HFFc6 (cell line): ENCODE results near the gene INPP1. TPM values are rescaled to one million over a fixed set of nuclear protein-coding genes. Genes with fewer than 3 reads are reported as not detected.
A peak's percentile ranks its signal among the peaks of the same experiment; 100 is the strongest.

Experiments used
- DNase-seq: peaks from one replicate; pipeline ENCODE4 v3.0.0-alpha.2; 2018
- H3K27ac Mint-ChIP-seq: 2 replicates; pipeline ENCODE4 v1.8.0; 2020; ENCODE audit warnings: mild to moderate bottlenecking, mixed read lengths
- H3K27me3 Mint-ChIP-seq: 2 replicates; pipeline ENCODE4 v1.8.0; 2021; ENCODE audit warnings: mild to moderate bottlenecking, moderate library complexity, mixed read lengths; ENCODE audit not compliant: insufficient read depth
- H3K36me3 Mint-ChIP-seq: 2 replicates; pipeline ENCODE4 v1.8.0; 2021; ENCODE audit warnings: low read depth, mixed read lengths
- H3K4me1 Mint-ChIP-seq: 2 replicates; pipeline ENCODE4 v1.8.0; 2020; ENCODE audit warnings: low read depth, mixed read lengths
- H3K4me3 Mint-ChIP-seq: 2 replicates; pipeline ENCODE4 v1.8.0; 2020; ENCODE audit warnings: mild to moderate bottlenecking, moderate library complexity, mixed read lengths
- H3K9me3 Mint-ChIP-seq: 2 replicates; pipeline ENCODE4 v1.8.0; 2020; ENCODE audit warnings: mild to moderate bottlenecking, mixed read lengths
- total RNA-seq, 6 experiments: library from RNA; stranded (reverse); fragmentation: NEBNext Ultra II Directional; extraction: Animal tissue kit (Norgen Biotek cat#: 25700); gene quantifications; 2 replicates in 1 of 6; 3 replicates in 5 of 6; pipeline ENCODE4 v1.2.3, GENCODE V29; 2021
- TF ChIP-seq, protein P1 (sequence below): fragments of 200-600 bp; sonication (generic); IDR thresholded peaks from 2 replicates; pipeline ENCODE4 v1.5.0; 2021; ENCODE audit warnings: antibody characterized with exemption, mild to moderate bottlenecking

The INPP1 gene
- total RNA-seq, 6 experiments from 2014 or later: 13.6 to 16.2 (median 15.7) TPM

DNA sequence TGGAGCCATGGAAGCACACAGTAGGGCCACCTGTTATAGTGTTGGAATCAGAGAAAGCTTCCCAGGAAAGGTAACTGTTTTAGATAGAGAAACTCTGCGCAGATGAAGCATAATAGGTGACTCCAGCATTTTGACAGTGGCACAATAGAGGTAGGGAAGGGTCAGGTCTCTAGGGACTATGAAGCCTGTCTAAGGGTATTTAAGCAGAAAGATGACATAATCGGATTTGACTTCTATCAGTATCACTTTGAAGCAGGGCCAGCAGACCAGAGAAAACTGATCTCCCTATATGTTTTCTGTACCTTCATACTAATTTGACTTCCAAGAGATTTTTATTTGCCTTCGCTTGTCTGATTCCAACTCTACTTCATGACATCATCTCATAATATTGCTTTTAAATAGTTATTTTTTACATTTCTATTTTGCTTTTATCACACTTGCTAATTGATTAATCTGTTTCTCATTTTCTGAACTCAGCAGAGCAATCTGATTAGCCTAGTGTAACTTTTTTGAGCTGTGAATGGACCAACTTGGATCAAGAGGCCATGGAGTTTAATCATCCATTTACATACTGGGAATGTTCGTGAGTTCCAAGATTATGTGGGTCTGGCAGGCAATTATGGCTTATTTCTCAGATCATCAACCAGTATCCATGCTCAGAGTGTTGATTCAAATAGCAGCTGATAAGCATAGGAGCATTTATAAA, 15.4 kb upstream of the INPP1 start:
- Mint-ChIP-seq H3K36me3 (no peaks in the 10 kb centered on the region), H3K9me3 (no peaks in the 10 kb centered on the region), H3K27me3 (peaks cover 2% of the 10 kb centered on the region), H3K4me3 (no peak overlapping the region), H3K27ac (no peak overlapping the region), H3K4me1 (0 out of 2 replicates have a peak, but pooled peaks cover 5% of the 10 kb centered on the region)
- no peak for DNase-seq
- TF ChIP-seq, protein P1, sequence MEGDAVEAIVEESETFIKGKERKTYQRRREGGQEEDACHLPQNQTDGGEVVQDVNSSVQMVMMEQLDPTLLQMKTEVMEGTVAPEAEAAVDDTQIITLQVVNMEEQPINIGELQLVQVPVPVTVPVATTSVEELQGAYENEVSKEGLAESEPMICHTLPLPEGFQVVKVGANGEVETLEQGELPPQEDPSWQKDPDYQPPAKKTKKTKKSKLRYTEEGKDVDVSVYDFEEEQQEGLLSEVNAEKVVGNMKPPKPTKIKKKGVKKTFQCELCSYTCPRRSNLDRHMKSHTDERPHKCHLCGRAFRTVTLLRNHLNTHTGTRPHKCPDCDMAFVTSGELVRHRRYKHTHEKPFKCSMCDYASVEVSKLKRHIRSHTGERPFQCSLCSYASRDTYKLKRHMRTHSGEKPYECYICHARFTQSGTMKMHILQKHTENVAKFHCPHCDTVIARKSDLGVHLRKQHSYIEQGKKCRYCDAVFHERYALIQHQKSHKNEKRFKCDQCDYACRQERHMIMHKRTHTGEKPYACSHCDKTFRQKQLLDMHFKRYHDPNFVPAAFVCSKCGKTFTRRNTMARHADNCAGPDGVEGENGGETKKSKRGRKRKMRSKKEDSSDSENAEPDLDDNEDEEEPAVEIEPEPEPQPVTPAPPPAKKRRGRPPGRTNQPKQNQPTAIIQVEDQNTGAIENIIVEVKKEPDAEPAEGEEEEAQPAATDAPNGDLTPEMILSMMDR: no peak

- no peaks in the 10 kb centered on the region for H3K9me3 Mint-ChIP-seq
- 0 out of 2 replicates have a peak, but pooled peaks cover 5% of the 10 kb centered on the region for H3K4me1 Mint-ChIP-seq
- DNase-seq: no peak
- no peaks in the 10 kb centered on the region for H3K36me3 Mint-ChIP-seq
- H3K27me3 Mint-ChIP-seq: peaks cover 2% of the 10 kb centered on the region
- H3K27ac Mint-ChIP-seq: no peak overlapping the region
- H3K4me3 Mint-ChIP-seq: no peak overlapping the region
- TF ChIP-seq, protein P1: peak; percentile 61
Observed at GRCh38 chr2:190328573-190329147, 14.7 kb upstream of the INPP1 start.

DNA sequence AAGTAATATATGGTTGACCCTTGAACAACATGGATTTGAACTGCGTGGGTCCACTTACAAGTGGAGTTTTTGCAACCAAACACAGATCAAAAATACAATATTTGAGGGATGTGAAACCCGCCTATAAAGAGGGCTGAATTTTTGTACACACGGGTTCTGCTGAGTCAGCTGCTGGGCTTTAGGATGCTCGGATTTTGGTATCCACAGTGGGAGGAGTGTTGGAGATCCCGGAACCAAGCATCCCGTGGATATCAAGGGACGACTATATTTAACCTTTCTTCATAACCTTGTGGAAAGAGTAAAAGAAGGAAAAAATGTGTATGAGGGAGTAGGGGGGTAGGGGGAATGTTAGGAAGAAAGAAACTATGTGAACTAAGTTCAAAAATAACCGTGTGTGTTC, 10.0 kb upstream of the INPP1 start:
- TF ChIP-seq, protein P1: no peak
- Mint-ChIP-seq H3K4me1 (peaks cover 14% of the 10 kb centered on the region), H3K9me3 (no peaks in the 10 kb centered on the region), H3K36me3 (no peaks in the 10 kb centered on the region), H3K4me3 (no peak overlapping the region), H3K27me3 (no peaks in the 10 kb centered on the region; the same call in 1 of the 2 replicates), H3K27ac (no peak overlapping the region)
- DNase-seq: no peak

GRCh38 chr2:190333928-190334327, 9.5 kb upstream of the INPP1 start:
- TF ChIP-seq, protein P1: no peak
- no peak for DNase-seq
- Mint-ChIP-seq H3K4me1 (peaks cover 14% of the 10 kb centered on the region), H3K4me3 (no peak overlapping the region), H3K9me3 (no peaks in the 10 kb centered on the region), H3K27me3 (no peaks in the 10 kb centered on the region; the same call in 1 of the 2 replicates), H3K27ac (no peak overlapping the region), H3K36me3 (no peaks in the 10 kb centered on the region)

DNA sequence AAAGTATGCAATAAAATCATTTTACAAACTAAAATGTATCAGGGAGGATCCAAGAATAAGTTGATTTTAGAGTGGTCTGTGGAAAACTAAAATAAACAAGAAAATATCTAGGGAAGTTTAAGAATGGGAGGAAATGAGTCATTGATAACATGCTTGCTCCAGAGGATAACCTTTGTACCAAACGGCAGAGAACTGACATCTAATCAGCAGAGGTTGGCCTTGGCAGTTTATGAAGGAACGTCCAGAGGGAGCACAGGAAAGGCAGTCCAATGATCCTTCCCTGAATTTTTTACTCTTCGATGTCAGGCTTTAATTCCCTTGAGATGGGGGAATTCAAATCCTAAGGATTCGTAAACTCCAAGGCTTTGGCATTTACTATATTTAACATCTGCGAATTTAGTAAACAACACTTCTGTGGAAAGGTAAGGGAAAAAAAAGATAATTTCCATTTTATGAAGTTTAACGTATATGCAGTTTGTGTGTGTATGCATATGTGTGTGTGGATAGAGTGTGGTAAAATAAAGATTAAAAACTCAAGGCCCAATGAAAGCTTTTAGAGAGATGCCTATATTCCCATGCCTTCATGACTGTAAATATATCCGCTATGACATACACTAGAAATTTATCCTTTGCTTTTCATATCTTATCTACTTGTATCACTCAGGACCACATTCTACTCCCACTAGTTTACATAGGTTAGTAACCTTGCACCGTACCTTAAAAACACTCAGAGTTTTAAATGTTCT, 8.7 kb upstream of the INPP1 start:
- DNase-seq: no peak
- Mint-ChIP-seq H3K4me1 (peaks cover 14% of the 10 kb centered on the region), H3K4me3 (no peak overlapping the region), H3K9me3 (no peaks in the 10 kb centered on the region), H3K36me3 (no peaks in the 10 kb centered on the region), H3K27ac (no peak overlapping the region), H3K27me3 (no peaks in the 10 kb centered on the region)
- TF ChIP-seq, protein P1: no peak
